Measurements from ENCODE around the gene EVL.

Gene EVL

GRCh38 chr14:100148837-100149731 lies 83.9 kb downstream of the EVL start:
- Histone ChIP-seq H3K27me3 (ENCODE audit: insufficient read depth, poor library complexity, severe bottlenecking) (no peaks in the 10 kb centered on the region), H3K27ac (replicated peaks) (no peak overlapping the region), H3K4me3 (replicated peaks; ENCODE audit: insufficient read depth, low read length) (no peak overlapping the region)
- TF ChIP-seq REST (IDR thresholded peaks at IDR 0.05; ENCODE audit: insufficient replicate concordance, low read depth) (no peak), GABPA (IDR thresholded peaks at IDR 0.05; ENCODE audit: low read depth) (no peak), POLR2AphosphoS5 (IDR thresholded peaks at IDR 0.05; ENCODE audit: low read depth) (no peak), SPI1 (IDR thresholded peaks at IDR 0.05; ENCODE audit: borderline replicate concordance, low read depth) (no peak), CTCF (IDR thresholded peaks at IDR 0.05; ENCODE audit: insufficient read depth, low read length) (no peak)
- no peak for DNase-seq (ENCODE audit: low read depth in 1 of 2, low spot score in 1 of 2)

GRCh38 chr14:100149851-100150611 lies 84.8 kb downstream of the EVL start:
- DNase-seq (ENCODE audit: low read depth in 1 of 2, low spot score in 1 of 2), result no peak

More at GRCh38 chr14:100149851-100150611, 84.8 kb downstream of the EVL start:
- no peak overlapping the region for H3K27ac ChIP-seq (replicated peaks)
- H3K4me3 ChIP-seq (replicated peaks; ENCODE audit: insufficient read depth, low read length), result no peak overlapping the region
- TF ChIP-seq GABPA (IDR thresholded peaks at IDR 0.05; ENCODE audit: low read depth) (no peak), REST (IDR thresholded peaks at IDR 0.05; ENCODE audit: insufficient replicate concordance, low read depth) (no peak), POLR2AphosphoS5 (IDR thresholded peaks at IDR 0.05; ENCODE audit: low read depth) (no peak), CTCF (IDR thresholded peaks at IDR 0.05; ENCODE audit: insufficient read depth, low read length) (no peak), SPI1 (IDR thresholded peaks at IDR 0.05; ENCODE audit: borderline replicate concordance, low read depth) (no peak)
- H3K27me3 ChIP-seq (ENCODE audit: insufficient read depth, poor library complexity, severe bottlenecking), result no peaks in the 10 kb centered on the region

All from HL-60 (cell line).